SK-N-SH (cell line): ENCODE data around the gene ATXN10. TPM values are rescaled to one million over a fixed set of nuclear protein-coding genes. Genes with fewer than 3 reads are reported as not detected.

Experiments
- CTCF ChIA-PET: fragments of 300-600, 350-600 bp; formaldehyde crosslinking; extraction: SDS; loops from one replicate; lab custom pipeline; 2021; lab: Yijun Ruan, JAX
- POLR2A ChIA-PET: fragments of 350-600 bp; sonication (Branson Sonifier 250); formaldehyde crosslinking; extraction: SDS; loops from one replicate; lab custom pipeline; 2020; ENCODE audit warnings: antibody characterized with exemption, inconsistent platforms; lab: Yijun Ruan, JAX
- DNase-seq: peaks from one replicate; pipeline ENCODE4 v3.0.0; 2012
- H2AFZ ChIP-seq: fragments of 200-600 bp; sonication (generic); 2 replicates; pipeline ENCODE4 v1.8.1; 2016; ENCODE audit warnings: antibody characterized with exemption, mild to moderate bottlenecking, low read depth
- H3F3A ChIP-seq: fragments of 200-600 bp; sonication (generic); replicated peaks from 2 replicates; pipeline ENCODE3; 2016; ENCODE audit warnings: antibody characterized with exemption, mild to moderate bottlenecking; ENCODE audit not compliant: insufficient read depth
- H3K27ac ChIP-seq, 2 experiments: fragments of 200-500 bp in 1 of 2; fragments of 200-600 bp in 1 of 2; sonication (Bioruptor generic) in 1 of 2; sonication (generic), shearing (Covaris generic) in 1 of 2; 2 replicates each; pipeline versions ENCODE4 v1.5.1 to v1.6.1; 2014 to 2016; ENCODE audit warnings: low read depth in 2 of 2, inconsistent platforms in 1 of 2, low read length in 1 of 2, mild to moderate bottlenecking in 1 of 2, mixed read lengths in 1 of 2
- H3K27me3 ChIP-seq: fragments of 200-600 bp; sonication (generic), shearing (Covaris generic); 2 replicates; pipeline ENCODE4 v1.6.1; 2016; ENCODE audit warnings: mixed run types; ENCODE audit not compliant: insufficient read depth
- H3K36me3 ChIP-seq, 2 experiments: fragments of 200-500 bp in 1 of 2; fragments of 200-600 bp in 1 of 2; sonication (Bioruptor generic) in 1 of 2; sonication (generic) in 1 of 2; replicated peaks in 1 of 2; 2 replicates each; pipeline versions ENCODE3 to v1.5.1; 2014 to 2016; ENCODE audit warnings: low read length in 1 of 2, mild to moderate bottlenecking in 1 of 2; ENCODE audit not compliant: insufficient read depth in 2 of 2, control insufficient read depth in 1 of 2
- H3K4me1 ChIP-seq, 2 experiments: fragments of 200-500 bp in 1 of 2; fragments of 200-600 bp in 1 of 2; sonication (Bioruptor generic) in 1 of 2; sonication (generic), shearing (Covaris generic) in 1 of 2; 2 replicates each; pipeline versions ENCODE4 v1.5.1 to v1.6.1; 2014 to 2016; ENCODE audit warnings: low read depth in 1 of 2, low read length in 1 of 2, mixed run types in 1 of 2; ENCODE audit not compliant: insufficient read depth in 2 of 2, control insufficient read depth in 1 of 2
- H3K4me2 ChIP-seq: fragments of 200-600 bp; sonication (generic), shearing (Covaris generic); 2 replicates; pipeline ENCODE4 v1.6.1; 2017; ENCODE audit warnings: mixed run types
- H3K4me3 ChIP-seq, 2 experiments: fragments of 200-500 bp in 1 of 2; fragments of 200-600 bp in 1 of 2; sonication (Bioruptor generic) in 1 of 2; sonication (generic), shearing (Covaris generic) in 1 of 2; 2 replicates each; pipeline versions ENCODE4 v1.5.1 to v1.8.1; 2014 to 2016; ENCODE audit warnings: low read depth in 2 of 2, inconsistent platforms in 1 of 2, low read length in 1 of 2, mild to moderate bottlenecking in 1 of 2, mixed read lengths in 1 of 2, moderate library complexity in 1 of 2
- H3K79me2 ChIP-seq: fragments of 200-600 bp; sonication (generic); 2 replicates; pipeline ENCODE4 v1.8.1; 2017; ENCODE audit warnings: mild to moderate bottlenecking; ENCODE audit not compliant: insufficient read depth
- H3K9ac ChIP-seq: fragments of 200-600 bp; sonication (generic); 2 replicates; pipeline ENCODE4 v1.6.1; 2017; ENCODE audit warnings: mixed run types
- H3K9me2 ChIP-seq: fragments of 200-600 bp; sonication (generic); 2 replicates; pipeline ENCODE4 v1.6.1; 2017; ENCODE audit warnings: mixed run types
- H3K9me3 ChIP-seq: fragments of 200-600 bp; sonication (generic); 2 replicates; pipeline ENCODE4 v1.6.1; 2017; ENCODE audit warnings: mixed run types, mild to moderate bottlenecking, moderate library complexity
- H4K20me1 ChIP-seq: fragments of 200-600 bp; sonication (generic); 2 replicates; pipeline ENCODE4 v1.6.1; 2017; ENCODE audit warnings: mild to moderate bottlenecking, mixed run types; ENCODE audit not compliant: insufficient read depth
- ELF1 ChIP-seq: IDR thresholded peaks from 2 replicates; pipeline ENCODE4 v1.4.0; 2012
- EZH2phosphoT487 ChIP-seq: fragments of 200-600 bp; sonication (generic); IDR thresholded peaks from 2 replicates; pipeline ENCODE4 v1.6.1; 2017; ENCODE audit warnings: low read depth, mixed run types, mild to moderate bottlenecking, antibody characterized with exemption, moderate library complexity, borderline replicate concordance
- FOXJ3 ChIP-seq: sonication (generic); formaldehyde crosslinking; IDR thresholded peaks from 2 replicates; pipeline ENCODE4 v1.5.1; 2020; ENCODE audit warnings: mild to moderate bottlenecking, missing genetic modification reagents
- TAF1 ChIP-seq: IDR thresholded peaks from 2 replicates; pipeline ENCODE4 v1.6.1; 2012; ENCODE audit warnings: low read depth, mild to moderate bottlenecking, low read length, moderate library complexity, borderline replicate concordance
- TCF12 ChIP-seq: IDR thresholded peaks from 2 replicates; pipeline ENCODE4 v1.4.0; 2012
- WGBS: methylation state at CpG from one replicate; pipeline ENCODE4 v1.1.6; 2017; ENCODE audit warnings: low lambda C conversion rate; 5-methylcytosine and 5-hydroxymethylcytosine counted together
- polyA plus RNA-seq, 3 experiments: library from polyadenylated mRNA; depleted of rRNA; stranded (reverse); fragments of >200 nt; gene quantifications; 2 replicates each; pipeline ENCODE4 v1.2.3, GENCODE V29; 2012
- TF ChIP-seq, protein P1 (sequence below): IDR thresholded peaks from 2 replicates; pipeline ENCODE4 v1.4.0; 2012; ENCODE audit warnings: low read depth, borderline replicate concordance
- TF ChIP-seq, protein P2 (sequence below): IDR thresholded peaks from 2 replicates; pipeline ENCODE4; 2012
- TF ChIP-seq, protein P3 (sequence below): IDR thresholded peaks from 2 replicates; pipeline ENCODE4 v1.4.0; 2012; ENCODE audit warnings: low read depth, borderline replicate concordance
- TF ChIP-seq, protein P4 (sequence below): IDR thresholded peaks from 2 replicates; pipeline ENCODE4 v1.4.0; 2012; ENCODE audit warnings: low read depth

Gene ATXN10
- polyA plus RNA-seq, 1 of the 3 experiments (the other 2 are of a cell fraction): 202 TPM

DNA sequence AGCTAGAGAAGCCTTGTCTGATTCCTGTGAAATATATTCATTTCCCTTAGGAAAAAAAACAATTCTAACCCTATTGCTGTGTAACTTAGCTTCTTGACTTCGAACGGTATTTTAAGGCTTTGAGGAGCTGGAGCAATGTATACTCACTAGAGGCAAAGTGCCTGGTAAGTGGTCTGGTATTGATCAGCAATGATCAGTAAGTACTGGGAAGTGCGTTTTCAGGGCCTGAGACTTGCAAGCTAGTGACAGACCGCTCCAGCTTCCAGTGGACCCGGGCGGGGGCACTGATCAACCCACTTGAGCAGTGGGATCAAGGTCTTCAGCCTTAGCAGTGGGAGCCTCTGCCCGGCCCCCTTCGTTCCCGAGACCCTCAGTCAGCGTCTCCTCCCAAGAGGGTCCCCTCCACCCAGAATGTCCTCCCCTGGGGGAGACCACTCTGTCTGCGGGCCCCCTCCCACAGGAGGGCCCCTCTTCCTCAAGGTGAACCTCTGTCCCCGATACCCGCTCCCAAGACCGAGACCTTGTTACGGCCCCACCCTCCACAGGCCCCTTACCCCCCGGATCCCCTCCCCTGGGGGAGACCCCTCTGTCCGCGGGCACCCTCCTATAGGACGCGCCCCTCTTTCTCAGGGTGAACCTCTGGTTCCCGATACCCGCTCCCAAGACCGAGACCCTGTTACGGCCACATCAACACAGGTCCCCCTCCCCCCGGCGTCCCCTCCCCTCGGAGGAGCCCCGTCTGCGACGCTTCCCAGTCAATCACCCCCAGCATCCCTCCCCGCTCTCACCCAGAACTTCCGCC lies 452 bp upstream of the ATXN10 start:
- ChIA-PET POLR2A (no interaction called here), CTCF (interaction anchor here (1.2 to 1.5 kb wide), 2 partner anchors 26 to 93 kb away, joined by 3 to 4 read pairs; no protein-coding TSS in a partner anchor)
- Histone ChIP-seq H4K20me1 (peaks cover 32% of the 10 kb centered on the region), H3F3A (peaks cover 23% of the 10 kb centered on the region), H3K4me2 (peak overlapping the region; percentile 95), H3K9ac (peak overlapping the region; percentile 93), H3K27ac (peak overlapping the region; percentile 73 to 95), H3K9me2 (no peaks in the 10 kb centered on the region), H3K4me1 (peaks cover 13 to 25% of the 10 kb centered on the region in 2 experiments; a peak in 3 of 4 replicates), H3K79me2 (peaks cover 50% of the 10 kb centered on the region), H3K27me3 (no peaks in the 10 kb centered on the region), H3K9me3 (no peaks in the 10 kb centered on the region), H3K36me3 (peaks cover 0 to 6% of the 10 kb centered on the region in 2 experiments), H2AFZ (peak overlapping the region; percentile 90), H3K4me3 (peak overlapping the region; percentile 79 to 93)
- TF ChIP-seq TAF1 (no peak), FOXJ3 (CRISPR knock-in tag) (no peak), EZH2phosphoT487 (no peak), TCF12 (no peak), ELF1 (no peak)
- TF ChIP-seq, protein P1, sequence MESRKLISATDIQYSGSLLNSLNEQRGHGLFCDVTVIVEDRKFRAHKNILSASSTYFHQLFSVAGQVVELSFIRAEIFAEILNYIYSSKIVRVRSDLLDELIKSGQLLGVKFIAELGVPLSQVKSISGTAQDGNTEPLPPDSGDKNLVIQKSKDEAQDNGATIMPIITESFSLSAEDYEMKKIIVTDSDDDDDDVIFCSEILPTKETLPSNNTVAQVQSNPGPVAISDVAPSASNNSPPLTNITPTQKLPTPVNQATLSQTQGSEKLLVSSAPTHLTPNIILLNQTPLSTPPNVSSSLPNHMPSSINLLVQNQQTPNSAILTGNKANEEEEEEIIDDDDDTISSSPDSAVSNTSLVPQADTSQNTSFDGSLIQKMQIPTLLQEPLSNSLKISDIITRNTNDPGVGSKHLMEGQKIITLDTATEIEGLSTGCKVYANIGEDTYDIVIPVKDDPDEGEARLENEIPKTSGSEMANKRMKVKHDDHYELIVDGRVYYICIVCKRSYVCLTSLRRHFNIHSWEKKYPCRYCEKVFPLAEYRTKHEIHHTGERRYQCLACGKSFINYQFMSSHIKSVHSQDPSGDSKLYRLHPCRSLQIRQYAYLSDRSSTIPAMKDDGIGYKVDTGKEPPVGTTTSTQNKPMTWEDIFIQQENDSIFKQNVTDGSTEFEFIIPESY: no peak
- TF ChIP-seq, protein P2, sequence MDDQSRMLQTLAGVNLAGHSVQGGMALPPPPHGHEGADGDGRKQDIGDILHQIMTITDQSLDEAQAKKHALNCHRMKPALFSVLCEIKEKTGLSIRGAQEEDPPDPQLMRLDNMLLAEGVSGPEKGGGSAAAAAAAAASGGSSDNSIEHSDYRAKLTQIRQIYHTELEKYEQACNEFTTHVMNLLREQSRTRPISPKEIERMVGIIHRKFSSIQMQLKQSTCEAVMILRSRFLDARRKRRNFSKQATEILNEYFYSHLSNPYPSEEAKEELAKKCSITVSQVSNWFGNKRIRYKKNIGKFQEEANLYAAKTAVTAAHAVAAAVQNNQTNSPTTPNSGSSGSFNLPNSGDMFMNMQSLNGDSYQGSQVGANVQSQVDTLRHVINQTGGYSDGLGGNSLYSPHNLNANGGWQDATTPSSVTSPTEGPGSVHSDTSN: peak; percentile 89
- TF ChIP-seq, protein P3, sequence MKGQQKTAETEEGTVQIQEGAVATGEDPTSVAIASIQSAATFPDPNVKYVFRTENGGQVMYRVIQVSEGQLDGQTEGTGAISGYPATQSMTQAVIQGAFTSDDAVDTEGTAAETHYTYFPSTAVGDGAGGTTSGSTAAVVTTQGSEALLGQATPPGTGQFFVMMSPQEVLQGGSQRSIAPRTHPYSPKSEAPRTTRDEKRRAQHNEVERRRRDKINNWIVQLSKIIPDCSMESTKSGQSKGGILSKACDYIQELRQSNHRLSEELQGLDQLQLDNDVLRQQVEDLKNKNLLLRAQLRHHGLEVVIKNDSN: no peak
- TF ChIP-seq, protein P4, sequence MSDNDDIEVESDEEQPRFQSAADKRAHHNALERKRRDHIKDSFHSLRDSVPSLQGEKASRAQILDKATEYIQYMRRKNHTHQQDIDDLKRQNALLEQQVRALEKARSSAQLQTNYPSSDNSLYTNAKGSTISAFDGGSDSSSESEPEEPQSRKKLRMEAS: no peak
- WGBS: 15% methylated on average over 22 of the region's 32 CpGs
- peak; percentile 94 for DNase-seq
